Measurements from ENCODE around the gene PRXL2B.
"Not testable (repeated sequence)": the region's sequence is repeated elsewhere in the genome, so short reads cannot be mapped to it uniquely, and the experiment has no call there.

- TF ChIP-seq POLR2A (IDR thresholded peaks at IDR 0.05); EP300 (IDR thresholded peaks at IDR 0.05; ENCODE audit: low read depth); CTCF (IDR thresholded peaks at IDR 0.05): not testable (repeated sequence)
Measured at GRCh38 chr1:2625748-2626147, 39.2 kb downstream of the PRXL2B start.

Measured in transverse colon (tissue), 3 donors.